ENCODE measurements around the gene MYOM3. TPM values are rescaled to one million over a fixed set of nuclear protein-coding genes. Genes with fewer than 3 reads are reported as not detected.

The MYOM3 gene
- total and polyA plus RNA-seq, 2 of the 4 experiments (the other 2 are of a cell fraction): 0.03 TPM; not detected in 1

DNA sequence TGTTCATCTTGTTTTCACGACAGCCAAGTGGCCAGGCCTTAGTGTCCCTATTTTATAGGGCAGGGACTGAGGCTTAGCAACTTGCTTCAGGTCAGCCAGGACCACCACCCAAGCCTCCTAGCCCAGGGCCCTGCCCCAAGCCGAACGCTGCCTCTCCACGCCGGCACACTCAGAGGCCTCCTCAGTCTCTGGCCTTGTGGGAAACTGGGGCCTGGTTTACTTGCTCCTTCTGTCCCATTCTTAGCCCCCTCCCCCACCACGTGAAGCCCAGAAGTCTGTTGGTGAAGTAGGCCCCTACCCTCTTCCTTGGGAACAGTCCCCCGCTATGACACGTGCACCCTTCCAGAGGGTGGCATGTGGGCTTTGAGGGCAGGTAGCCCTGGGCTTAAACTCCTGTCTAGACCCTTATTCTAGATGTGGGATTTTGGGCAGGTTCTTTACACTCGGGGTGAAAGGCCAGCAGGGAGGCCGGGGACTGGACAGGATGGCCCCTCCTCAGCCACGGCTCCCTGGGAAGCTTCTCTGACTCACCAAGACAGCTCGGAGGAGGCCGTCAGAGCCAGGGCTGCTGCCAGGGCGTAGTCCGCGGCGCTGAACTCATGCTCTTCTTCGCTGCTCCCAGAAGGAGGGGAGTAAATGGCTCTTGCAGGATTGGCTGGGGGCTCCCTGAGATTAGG is 4.3 kb downstream of the MYOM3 start:
- Histone ChIP-seq H3K23ac (ENCODE audit: low read depth, low read length) (no peak overlapping the region), H3K9me3 (ENCODE audit: control insufficient read depth, insufficient read depth, low read length) (no peaks in the 10 kb centered on the region), H4K91ac (ENCODE audit: insufficient read depth, low read depth, low read length) (no peak overlapping the region), H4K20me1 (ENCODE audit: insufficient read depth, low read length) (no peaks in the 10 kb centered on the region), H3K18ac (ENCODE audit: low read depth, low read length) (no peak overlapping the region), H3K56ac (ENCODE audit: extremely low read depth, insufficient read depth, low read length) (no peak overlapping the region), H2BK5ac (ENCODE audit: low read depth, low read length, poor library complexity, severe bottlenecking) (no peak overlapping the region), H2AK5ac (ENCODE audit: low read depth, low read length) (no peak overlapping the region), H3K36me3 (ENCODE audit: control insufficient read depth, insufficient read depth, low read length) (no peaks in the 10 kb centered on the region), H2AFZ (replicated peaks; ENCODE audit: low read length, poor library complexity) (peak overlapping the region; percentile 77), H3K4me2 (ENCODE audit: low read depth, low read length) (no peak overlapping the region), H3K14ac (replicated peaks; ENCODE audit: low read depth, low read length) (0 out of 2 replicates have a peak overlapping the region, but pooled peaks have one; percentile 40), H3K79me1 (ENCODE audit: low read depth in 1 of 2, low read length in 2 of 2) (no peaks in the 10 kb centered on the region), H3K27me3 (ENCODE audit: control insufficient read depth, insufficient read depth, low read length) (peaks cover 29% of the 10 kb centered on the region; the same call in 1 of the 2 replicates), H3K27ac (ENCODE audit: insufficient read depth, low read length) (no peak overlapping the region), H3K9me1 (ENCODE audit: insufficient read depth, low read length) (no peaks in the 10 kb centered on the region), H4K5ac (ENCODE audit: low read depth, low read length) (no peak overlapping the region), H2BK120ac (ENCODE audit: low read depth, low read length) (no peak overlapping the region), H3K4ac (ENCODE audit: low read depth, low read length) (no peak overlapping the region), H2AK9ac (replicated peaks; ENCODE audit: low read depth, low read length, poor library complexity) (peak overlapping the region; percentile 79), H3K9ac (ENCODE audit: low read depth, low read length) (no peak overlapping the region), H3K4me3 (ENCODE audit: insufficient read depth, low read depth, low read length) (no peak overlapping the region), H2BK15ac (ENCODE audit: low read depth, low read length) (no peak overlapping the region), H4K8ac (ENCODE audit: low read depth in 2 of 2, low read length in 2 of 2) (no peak overlapping the region), H3K4me1 (ENCODE audit: control insufficient read depth, insufficient read depth, low read length) (peaks cover 3% of the 10 kb centered on the region; the same call in 1 of the 2 replicates), H2BK20ac (ENCODE audit: low read depth, low read length) (no peak overlapping the region)
- peak; percentile 69 for DNase-seq
- ChIA-PET POLR2A (ENCODE audit: unreplicated experiment) (no interaction called here), CTCF (interaction anchor here (0.5 kb wide), 1 partner anchor 169 kb away, joined by 7 read pairs; no protein-coding TSS in a partner anchor)
- ATAC-seq (ENCODE audit: low read depth): peak; percentile 73
- BruUV-seq (replicated peaks): no TSS peak
- WGBS, 2 experiments (ENCODE audit: extremely low coverage in 2 of 2, insufficient read length in 1 of 2): 50% methylated on average over 2 of the region's 18 CpGs; no CpG with 5 or more reads in 1 of the 2 experiments
- dilution Hi-C loops (cut with HindIII; ENCODE audit: low sequenced_read_pairs, unreplicated experiment) (no loop called here), in situ Hi-C loops (cut with MboI; ENCODE audit: low sequenced_read_pairs) (no loop called here), intact Hi-C loops (cut with micrococcal nuclease) (no loop called here)
- TF ChIP-seq NFE2L2 (IDR thresholded peaks at IDR 0.05; ENCODE audit: low read depth, low read length): no peak
- TF ChIP-seq MXI1 (IDR thresholded peaks at IDR 0.05; ENCODE audit: borderline replicate concordance, low read depth, low read length): no peak
- TF ChIP-seq ELK1 (IDR thresholded peaks at IDR 0.05; ENCODE audit: borderline replicate concordance, low read depth, low read length): no peak
- 0 out of 2 replicates have a peak, but pooled peaks have one; percentile 24 for TF ChIP-seq FOS (IDR thresholded peaks at IDR 0.05; ENCODE audit: low read depth, low read length)
